Measurements from ENCODE around the gene ATG2A.

- TF ChIP-seq CTCF (IDR thresholded peaks at IDR 0.05; ENCODE audit: insufficient read depth, low read depth, low read length) (no peak), EZH2 (IDR thresholded peaks at IDR 0.05; ENCODE audit: insufficient read depth, low read length) (no peak)
These were observed 68.7 kb downstream of the ATG2A start for GRCh38 chr11:64848214-64848825.

Data from astrocyte (in vitro differentiated cells and primary cell).